HG03175 (cell line): ENCODE results near the gene SCYL3.

Source experiments
- ATAC-seq: cut with Tn5 transposase; IDR thresholded peaks from one replicate; pipeline ENCODE4 v1.9.1; 2021; ENCODE audit warnings: mild to moderate bottlenecking, moderate library complexity; ENCODE audit not compliant: unreplicated experiment

The SCYL3 gene

GRCh38 chr1:169901115-169901514 lies 7.4 kb upstream of the SCYL3 start:
- no peak for ATAC-seq

DNA sequence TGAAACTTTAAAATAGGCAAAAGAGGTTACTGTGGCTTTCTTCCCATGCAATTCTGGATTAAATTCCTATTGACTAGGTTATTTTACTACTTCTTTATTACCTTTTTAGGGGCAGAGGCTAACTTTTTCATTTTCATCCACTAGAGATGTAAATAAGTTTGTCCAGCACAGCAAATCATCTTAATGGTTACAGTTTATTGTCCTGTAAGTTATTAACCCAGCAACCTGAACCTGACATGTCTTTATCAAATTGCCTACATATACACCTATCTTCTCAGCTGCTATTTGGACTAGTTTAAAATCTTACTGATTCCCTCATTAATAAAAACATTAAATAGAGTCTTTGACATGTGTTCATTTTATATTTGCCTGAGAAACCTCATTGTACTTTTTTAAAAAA lies 6.9 kb upstream of the SCYL3 start:
- ATAC-seq: no peak

DNA sequence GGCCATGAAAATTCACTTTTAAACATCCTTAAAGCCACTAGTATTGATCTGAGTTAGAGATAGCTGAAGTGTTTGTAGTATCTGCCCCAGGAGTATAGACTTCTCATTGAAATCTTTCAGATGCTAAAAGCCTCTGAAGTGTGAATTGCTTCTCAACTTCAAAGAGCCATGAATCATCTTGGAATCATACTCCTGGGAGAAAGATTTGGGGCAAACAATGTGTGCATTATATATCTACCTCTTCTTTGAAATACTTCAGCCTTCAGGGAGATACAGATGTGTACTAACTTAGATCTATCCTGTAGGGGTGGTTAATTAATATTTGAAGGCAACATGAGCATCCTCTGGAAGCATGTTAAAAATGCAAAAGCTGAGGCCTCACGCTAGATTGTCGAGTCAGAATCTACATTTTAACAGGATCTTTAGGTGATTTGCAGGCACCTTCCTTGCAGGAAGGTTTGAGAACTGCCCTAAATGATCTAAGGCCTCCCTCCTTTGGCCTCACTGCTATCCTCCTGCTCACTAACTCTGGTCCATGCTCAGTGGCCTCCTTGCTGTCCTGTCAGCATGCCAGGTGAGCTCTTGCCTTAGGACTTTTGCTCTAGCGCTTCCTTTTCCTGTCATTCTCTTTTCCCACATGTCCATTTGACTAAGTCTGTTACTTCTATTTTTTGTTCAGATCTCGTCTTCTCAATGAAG lies 6.0 kb upstream of the SCYL3 start:
- no peak for ATAC-seq

DNA sequence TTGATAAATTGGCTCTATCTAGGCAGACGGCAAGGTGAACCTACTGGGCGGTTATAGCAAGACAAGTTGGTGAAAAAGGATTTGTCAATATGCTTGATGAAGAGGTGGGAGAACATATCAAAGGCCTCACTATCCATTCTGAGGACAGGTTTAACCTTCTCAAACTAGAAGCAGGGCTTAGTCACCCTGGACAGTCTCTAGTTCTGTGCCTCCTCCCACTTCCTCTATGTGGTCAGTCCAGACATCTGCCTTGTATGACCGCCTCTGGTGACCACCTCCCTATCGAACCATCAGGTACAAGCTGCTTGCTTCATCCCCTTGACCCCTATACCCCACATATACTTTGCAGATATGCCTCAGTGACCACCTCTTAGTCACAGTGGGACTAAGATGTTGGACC lies 2.3 kb upstream of the SCYL3 start:
- ATAC-seq: no peak

DNA sequence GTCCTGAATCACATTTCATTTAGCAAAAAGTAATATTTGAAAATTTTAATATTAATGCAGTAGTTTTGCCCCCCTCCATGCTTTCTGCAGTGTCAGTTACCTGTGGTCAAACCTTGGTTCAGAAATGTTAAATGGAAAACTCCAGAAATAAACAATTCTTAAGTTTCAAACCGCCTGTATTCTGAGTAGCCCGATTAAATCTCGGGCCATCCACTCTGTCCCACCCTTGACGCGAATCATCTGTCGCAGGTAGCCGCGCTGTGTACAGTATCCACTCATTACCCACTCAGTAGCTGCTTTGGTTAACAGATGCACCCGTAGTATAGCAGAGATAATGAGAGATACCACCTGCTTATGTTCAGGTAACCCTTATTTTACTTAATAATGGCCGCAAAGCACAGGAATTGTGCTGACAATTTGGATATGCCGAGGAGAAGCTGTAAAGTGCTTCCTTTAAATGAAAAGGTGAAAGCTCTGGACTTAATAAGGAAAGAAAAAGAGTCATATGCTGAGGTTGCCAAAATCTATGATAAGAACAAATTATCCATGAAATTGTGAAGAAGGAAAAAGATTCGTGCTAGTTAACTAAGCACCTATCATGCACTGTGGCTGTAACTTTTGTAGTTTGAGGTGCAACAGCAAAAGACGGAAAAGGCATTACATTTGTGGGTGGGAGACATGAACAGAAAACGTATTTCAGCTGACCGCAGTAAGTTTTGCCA lies 889 bp upstream of the SCYL3 start:
- ATAC-seq: no peak

GRCh38 chr1:169892927-169893644 lies 610 bp downstream of the SCYL3 start:
- ATAC-seq: no peak

GRCh38 chr1:169892176-169892926 lies 1.3 kb downstream of the SCYL3 start:
- ATAC-seq: no peak

GRCh38 chr1:169891539-169891885 lies 2.2 kb downstream of the SCYL3 start:
- no peak for ATAC-seq

GRCh38 chr1:169890761-169891538 lies 2.7 kb downstream of the SCYL3 start:
- no peak for ATAC-seq

DNA sequence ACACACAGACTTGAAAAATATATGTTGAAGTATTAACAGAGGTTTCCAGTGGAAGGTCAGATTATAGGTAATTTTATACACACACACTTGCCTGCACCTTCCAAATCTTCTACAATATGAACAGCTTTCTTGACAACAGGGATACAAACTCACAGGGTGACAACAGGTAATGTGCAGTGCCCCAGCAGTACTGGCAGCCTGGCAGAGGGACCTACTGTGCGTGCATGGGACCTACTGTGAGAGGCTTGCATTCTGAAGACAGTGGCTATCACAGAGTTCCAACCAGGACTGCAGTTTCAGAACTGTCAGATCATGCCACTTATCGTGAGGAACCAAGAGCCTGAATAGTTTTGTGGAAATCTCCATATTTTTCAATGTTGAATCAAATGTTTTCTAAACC lies 3.8 kb downstream of the SCYL3 start:
- no peak for ATAC-seq

GRCh38 chr1:169886931-169887330 lies 6.8 kb downstream of the SCYL3 start:
- ATAC-seq: no peak

GRCh38 chr1:169886422-169886821 lies 7.3 kb downstream of the SCYL3 start:
- no peak for ATAC-seq

DNA sequence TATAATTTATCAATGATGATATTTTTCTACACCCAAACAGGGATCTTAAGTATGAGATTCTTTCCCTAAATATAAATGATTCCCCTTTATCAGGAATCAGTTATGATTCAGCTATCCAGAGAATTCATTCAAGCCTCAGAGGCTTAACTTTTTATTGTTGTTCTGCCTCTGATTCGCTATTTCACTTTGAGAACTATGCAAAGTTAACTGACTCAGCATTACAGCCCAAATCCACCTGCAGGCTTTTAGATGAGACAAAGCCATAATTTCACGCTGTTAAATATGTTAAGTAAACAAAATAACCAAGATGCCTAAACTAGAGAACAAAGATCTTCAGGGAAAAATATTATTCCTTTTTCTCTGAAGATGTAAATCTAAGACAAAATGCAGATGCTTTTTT lies 8.5 kb downstream of the SCYL3 start:
- ATAC-seq: no peak

DNA sequence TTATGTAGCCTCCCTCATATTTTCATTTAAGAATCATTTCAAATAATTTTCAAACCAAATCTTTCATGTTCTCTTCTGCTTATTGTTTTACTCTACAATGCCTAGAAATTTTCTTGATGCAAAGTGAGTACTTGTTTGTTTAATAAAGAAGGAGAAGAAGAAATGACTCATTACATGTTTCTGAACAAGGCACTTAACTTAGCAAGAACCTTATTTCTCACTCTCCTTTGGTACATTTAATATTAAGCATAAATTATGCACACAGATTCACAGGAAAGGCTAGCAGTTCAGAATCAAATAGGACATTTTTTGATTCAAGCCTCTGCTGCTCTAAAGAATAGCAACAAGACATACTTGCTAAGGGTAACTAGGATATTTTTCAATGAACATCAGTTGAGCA lies 9.1 kb downstream of the SCYL3 start:
- no peak for ATAC-seq

- no peak for ATAC-seq
These were observed 11.6 kb downstream of the SCYL3 start for GRCh38 chr1:169882039-169882511.

DNA sequence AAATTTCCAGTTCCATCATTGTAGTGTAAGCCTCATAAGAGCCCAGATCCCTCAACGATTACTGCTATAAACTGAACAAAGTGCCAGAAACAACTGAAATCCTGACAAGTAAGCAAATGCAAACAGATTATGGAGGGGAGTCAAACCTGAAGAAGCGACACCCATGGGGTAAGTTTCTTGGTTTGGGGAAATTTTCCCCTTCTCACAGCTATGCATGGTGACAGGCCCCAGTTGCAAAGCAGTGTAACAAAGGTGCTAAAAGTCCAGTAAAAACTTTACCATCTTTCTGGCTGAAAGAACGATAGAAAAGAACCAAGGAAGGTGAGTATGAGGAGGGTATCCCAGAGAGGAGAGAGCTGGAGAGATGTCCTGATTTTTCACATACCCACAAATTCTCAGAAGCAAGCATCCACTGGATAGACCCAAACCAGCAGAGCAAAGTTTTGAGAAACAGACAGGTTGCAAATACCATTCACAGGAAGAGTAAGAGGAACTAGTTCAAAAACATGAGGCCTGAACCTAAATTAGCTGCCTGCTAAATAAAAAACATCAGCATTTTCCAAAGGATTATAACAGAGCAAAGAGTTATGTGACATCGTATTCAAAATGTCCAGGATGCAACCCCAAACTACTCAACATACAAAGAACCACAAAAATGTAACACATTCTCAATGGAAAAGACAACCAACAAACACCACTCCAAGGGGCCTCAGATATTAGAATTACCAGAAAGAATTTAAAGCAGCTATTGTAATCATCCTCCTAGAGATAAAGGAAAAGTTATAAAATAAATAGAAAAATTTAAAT lies 14.5 kb downstream of the SCYL3 start:
- ATAC-seq: no peak

- ATAC-seq: no peak
These were observed 15.2 kb downstream of the SCYL3 start for GRCh38 chr1:169878498-169878897.

GRCh38 chr1:169877800-169878491 lies 15.8 kb downstream of the SCYL3 start:
- no peak for ATAC-seq

GRCh38 chr1:169874229-169874628 lies 19.5 kb downstream of the SCYL3 start:
- no peak for ATAC-seq
